Erythroblast (primary cell): ENCODE measurements around the gene ICAM4.
A peak's percentile ranks its signal among the peaks of the same experiment; 100 is the strongest.

Experiments
- DNase-seq, 2 experiments: peaks; one replicate each; lab custom pipeline; 2025; lab: John Stamatoyannopoulos, UW
- GATA1 ChIP-seq: IDR thresholded peaks from 2 replicates; pipeline ENCODE4 v1.6.1; 2011; ENCODE audit warnings: low read depth, mild to moderate bottlenecking, control low read depth, low read length, moderate library complexity
- POLR2A ChIP-seq: IDR thresholded peaks from 2 replicates; pipeline ENCODE4 v1.6.1; 2011; ENCODE audit warnings: mild to moderate bottlenecking, low read length

Gene ICAM4

GRCh38 chr19:10309423-10309822 is 22.7 kb downstream of the ICAM4 start, which contains the start of gene ZGLP1:
ZGLP1 (minus strand) TSS chr19:10309815.
- no peak for DNase-seq
- no peak for TF ChIP-seq GATA1
- TF ChIP-seq POLR2A, result no peak

DNA sequence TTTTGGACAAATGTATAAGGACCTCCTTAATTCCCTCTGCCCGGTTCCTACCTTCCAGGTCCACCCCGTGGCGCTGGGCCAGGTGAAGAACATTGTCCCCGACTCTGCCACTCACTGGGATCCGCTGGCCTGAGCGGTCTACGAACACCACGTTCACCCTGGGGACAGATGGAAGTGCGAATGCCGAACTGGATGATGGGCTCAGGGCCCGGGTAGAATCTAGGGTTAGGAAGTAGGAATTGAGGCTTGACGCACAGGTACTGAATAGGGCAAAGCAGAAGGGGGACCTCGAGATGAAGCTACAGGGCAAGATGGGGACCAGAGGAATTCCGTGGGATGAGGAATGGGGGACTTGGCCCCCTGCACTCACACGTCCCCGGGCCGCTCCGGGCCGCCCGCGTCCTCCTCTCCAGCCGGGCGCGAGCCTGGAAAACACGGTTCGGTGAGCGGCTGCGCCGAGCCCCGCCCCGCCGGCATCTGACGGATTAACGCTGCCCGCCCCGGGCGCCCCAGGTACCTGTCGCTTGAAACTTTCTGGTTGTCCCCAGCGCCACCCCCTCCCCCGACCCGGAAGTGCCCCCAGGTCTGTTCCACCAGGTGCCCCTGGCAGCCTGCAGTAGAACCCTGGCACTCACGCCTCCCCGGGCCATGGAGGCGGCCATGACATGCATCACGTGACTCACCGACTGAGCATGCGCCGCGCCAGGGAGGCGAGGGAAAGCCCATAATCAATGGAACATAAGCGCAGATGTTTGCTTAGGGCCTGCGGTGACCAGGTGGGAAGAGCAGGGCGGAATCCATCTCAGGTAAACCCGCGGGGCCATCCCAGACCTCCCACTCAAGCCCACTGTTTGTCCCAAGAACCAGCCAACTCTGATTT is 28.8 kb downstream of the ICAM4 start, which contains the start of gene FDX2:
FDX2 (minus strand) TSS at position 681 of the 880 bp plus-strand sequence; CDS start at position 662, 19 bp downstream.
- peak; percentile 45 for TF ChIP-seq POLR2A
- no peak for TF ChIP-seq GATA1
- DNase-seq, result peak; percentile 85 to 91

GRCh38 chr19:10316229-10317044 is 29.7 kb downstream of the ICAM4 start:
- peak; percentile 82 to 83 for DNase-seq
- no peak for TF ChIP-seq GATA1
- no peak for TF ChIP-seq POLR2A

DNA sequence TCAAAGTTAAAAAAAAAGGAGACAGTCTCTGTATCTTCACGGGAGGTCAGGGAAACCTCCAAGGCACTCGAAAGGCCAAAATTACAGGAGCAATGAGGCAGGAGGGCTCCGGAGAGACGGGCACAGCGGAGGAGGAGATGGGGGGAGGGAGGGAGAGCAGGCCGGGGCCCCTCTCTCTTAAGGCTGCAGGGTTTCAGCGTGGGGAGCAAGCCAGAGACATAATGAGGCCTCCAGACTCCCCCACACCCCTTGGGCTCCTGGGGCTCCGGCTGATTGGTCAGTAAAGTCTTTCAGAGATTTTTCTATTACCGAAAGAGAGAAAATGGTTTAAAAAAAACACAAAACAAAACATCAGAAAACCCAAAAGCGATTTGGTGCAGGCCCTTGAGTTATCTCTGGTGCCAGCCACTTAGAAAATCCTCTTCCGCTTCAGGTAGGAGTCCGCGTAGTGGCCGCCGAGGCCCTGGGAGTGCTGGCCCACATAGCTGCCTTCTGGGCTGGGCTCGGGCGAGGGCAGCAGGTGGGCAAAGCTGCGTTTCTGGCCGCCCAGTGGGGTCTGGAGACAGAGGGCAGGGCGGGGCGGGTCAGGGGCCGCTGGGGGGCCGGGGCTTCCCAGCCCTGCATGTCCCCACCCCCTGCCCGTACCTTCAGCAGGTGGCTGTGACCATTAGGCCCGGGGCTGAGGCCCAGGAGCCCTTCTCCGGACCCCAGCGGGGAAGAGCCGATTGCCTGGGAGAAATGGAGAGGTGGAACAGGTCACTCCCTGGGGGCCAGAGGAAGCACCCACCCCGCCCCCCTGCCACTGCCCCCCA is 30.5 kb downstream of the ICAM4 start:
- no peak for DNase-seq
- TF ChIP-seq POLR2A, result no peak
- no peak for TF ChIP-seq GATA1

DNA sequence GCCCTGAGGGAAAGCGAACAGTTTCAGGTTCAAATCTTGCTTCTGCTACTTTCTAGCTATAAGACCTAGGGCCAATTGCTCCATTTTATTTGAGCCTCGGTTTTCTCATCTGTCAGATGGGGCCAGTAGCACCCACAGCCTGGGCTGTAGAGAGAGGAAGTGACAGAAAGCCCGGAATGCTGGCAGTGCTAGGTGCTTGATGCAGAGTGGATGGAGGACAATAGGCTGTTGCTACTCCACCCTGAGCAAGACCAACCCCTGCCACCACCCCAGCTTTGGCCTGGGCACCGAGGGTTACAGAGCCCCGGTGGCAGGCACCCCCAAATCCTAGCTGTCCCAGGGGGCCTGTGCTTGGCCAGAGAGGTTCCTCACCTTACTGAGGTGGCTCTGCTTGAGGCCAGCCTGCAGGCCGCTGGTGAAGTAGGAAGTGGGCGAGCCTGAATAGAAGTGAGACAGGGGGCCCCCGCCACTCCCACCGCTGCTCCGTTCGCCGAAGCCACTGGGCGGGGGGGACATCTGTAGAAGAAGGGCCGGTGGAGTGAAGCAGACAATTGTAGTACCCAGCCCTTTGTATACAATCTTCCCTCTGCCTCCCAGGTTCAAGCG is 31.2 kb downstream of the ICAM4 start:
- no peak for DNase-seq
- TF ChIP-seq GATA1, result no peak
- no peak for TF ChIP-seq POLR2A

GRCh38 chr19:10318807-10319682 is 32.3 kb downstream of the ICAM4 start:
- DNase-seq, result no peak
- no peak for TF ChIP-seq POLR2A
- TF ChIP-seq GATA1, result no peak

DNA sequence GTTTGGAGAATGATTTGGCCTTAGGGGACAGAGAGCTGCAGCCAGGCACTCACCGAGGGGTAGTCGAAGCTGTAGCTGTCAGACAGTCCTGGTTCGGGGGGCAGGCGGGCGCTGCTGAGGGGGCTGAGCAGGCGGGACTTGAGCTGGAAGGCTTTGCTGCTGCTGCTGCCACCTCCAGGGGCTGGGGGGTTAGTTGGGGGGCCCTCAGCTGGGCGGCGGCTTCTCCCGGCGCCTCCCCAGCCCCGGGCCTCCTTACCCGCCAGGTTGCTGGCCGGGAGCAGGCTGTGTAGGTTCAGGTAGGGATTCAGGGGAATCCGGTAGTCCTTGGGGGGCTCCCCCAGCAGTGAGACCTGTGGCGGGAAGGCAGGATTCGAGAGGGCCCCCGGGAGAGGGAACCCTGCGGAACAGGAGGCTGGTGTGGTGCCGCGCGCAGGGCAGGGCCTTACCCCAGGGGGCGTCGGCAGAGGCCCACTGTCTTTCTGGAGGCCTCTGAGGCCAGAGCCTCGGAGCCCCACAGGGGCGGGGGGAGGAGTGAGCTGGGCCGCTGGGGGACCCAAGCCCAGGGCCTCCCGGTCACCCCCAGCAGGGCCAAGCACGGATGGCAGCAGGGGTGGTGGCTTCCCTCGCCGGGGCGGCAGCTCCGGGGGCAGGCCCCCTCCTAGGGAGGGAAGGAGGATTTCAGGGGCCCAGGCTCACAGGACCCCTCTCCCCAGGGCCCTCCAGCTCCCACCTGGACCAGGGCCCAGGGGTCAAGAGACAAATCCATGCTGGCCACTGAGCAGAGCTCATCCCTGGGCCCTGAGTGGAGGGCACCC is 34.1 kb downstream of the ICAM4 start:
- TF ChIP-seq POLR2A, result no peak
- no peak for DNase-seq

GRCh38 chr19:10321417-10321797 is 34.7 kb downstream of the ICAM4 start:
- no peak for TF ChIP-seq POLR2A
- no peak for TF ChIP-seq GATA1
- DNase-seq, result no peak

GRCh38 chr19:10321874-10322835 is 35.4 kb downstream of the ICAM4 start:
- no peak for TF ChIP-seq GATA1
- no peak for DNase-seq

- TF ChIP-seq GATA1 (no peak), POLR2A (no peak)
- DNase-seq, result no peak
Measured at GRCh38 chr19:10325732-10326131, 39.0 kb downstream of the ICAM4 start.
